Mammary epithelial cell (primary cell): ENCODE results near the gene IFT80.

ENCODE experiments used
- EZH2 ChIP-seq: IDR thresholded peaks from 2 replicates; pipeline ENCODE4 v1.6.1; 2012; ENCODE audit warnings: low read length, inconsistent platforms, borderline replicate concordance
- TF ChIP-seq, protein P1 (sequence below), 2 donors: IDR thresholded peaks in 1 of 2; conservative IDR thresholded peaks in 1 of 2; 2 replicates each; pipeline ENCODE4 v1.5.1; 2011 to 2012; ENCODE audit warnings: inconsistent platforms in 2 of 2, low read length in 2 of 2, mild to moderate bottlenecking in 2 of 2, control low read depth in 1 of 2, low read depth in 1 of 2; ENCODE audit not compliant: insufficient read depth in 1 of 2; ENCODE audit errors: extremely low read depth in 1 of 2

DNA sequence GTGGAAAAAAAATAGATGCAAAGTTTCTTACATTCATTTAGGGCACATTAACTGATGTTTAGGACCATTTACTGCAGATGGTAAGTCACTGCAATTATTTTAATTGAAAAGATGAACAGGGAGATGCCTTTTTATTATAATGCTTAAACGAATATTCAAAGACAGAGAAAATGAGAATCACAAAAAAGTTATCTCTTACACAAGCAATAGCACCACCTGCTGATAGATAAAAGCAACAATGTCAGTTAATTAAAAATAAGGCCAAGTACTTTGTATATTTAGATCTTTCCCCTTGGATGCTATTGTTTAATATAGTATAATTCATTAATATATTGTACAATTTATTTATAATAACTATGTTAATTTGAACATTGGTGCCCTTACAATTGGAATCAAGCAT, 55.9 kb downstream of the IFT80 start:
- TF ChIP-seq, protein P1, sequence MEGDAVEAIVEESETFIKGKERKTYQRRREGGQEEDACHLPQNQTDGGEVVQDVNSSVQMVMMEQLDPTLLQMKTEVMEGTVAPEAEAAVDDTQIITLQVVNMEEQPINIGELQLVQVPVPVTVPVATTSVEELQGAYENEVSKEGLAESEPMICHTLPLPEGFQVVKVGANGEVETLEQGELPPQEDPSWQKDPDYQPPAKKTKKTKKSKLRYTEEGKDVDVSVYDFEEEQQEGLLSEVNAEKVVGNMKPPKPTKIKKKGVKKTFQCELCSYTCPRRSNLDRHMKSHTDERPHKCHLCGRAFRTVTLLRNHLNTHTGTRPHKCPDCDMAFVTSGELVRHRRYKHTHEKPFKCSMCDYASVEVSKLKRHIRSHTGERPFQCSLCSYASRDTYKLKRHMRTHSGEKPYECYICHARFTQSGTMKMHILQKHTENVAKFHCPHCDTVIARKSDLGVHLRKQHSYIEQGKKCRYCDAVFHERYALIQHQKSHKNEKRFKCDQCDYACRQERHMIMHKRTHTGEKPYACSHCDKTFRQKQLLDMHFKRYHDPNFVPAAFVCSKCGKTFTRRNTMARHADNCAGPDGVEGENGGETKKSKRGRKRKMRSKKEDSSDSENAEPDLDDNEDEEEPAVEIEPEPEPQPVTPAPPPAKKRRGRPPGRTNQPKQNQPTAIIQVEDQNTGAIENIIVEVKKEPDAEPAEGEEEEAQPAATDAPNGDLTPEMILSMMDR (conservative IDR thresholded peaks at IDR 0.05 in 1 of 2, IDR thresholded peaks at IDR 0.05 in 1 of 2; ENCODE audit: extremely low read depth in 1 of 2, insufficient read depth in 1 of 2, low read depth in 1 of 2, low read length in 2 of 2) = peak; percentile 41 to 51
- no peak for TF ChIP-seq EZH2
